ELF-1 (cell line): ENCODE results near the gene PLEKHA4.
"Not testable (repeated sequence)": the region's sequence is repeated elsewhere in the genome, so short reads cannot be mapped to it uniquely, and the experiment has no call there.

Experiments
- DNase-seq: peaks from one replicate; pipeline ENCODE4 v3.0.0-alpha.2; 2016; ENCODE audit warnings: low read depth, low spot score

The PLEKHA4 gene

DNA sequence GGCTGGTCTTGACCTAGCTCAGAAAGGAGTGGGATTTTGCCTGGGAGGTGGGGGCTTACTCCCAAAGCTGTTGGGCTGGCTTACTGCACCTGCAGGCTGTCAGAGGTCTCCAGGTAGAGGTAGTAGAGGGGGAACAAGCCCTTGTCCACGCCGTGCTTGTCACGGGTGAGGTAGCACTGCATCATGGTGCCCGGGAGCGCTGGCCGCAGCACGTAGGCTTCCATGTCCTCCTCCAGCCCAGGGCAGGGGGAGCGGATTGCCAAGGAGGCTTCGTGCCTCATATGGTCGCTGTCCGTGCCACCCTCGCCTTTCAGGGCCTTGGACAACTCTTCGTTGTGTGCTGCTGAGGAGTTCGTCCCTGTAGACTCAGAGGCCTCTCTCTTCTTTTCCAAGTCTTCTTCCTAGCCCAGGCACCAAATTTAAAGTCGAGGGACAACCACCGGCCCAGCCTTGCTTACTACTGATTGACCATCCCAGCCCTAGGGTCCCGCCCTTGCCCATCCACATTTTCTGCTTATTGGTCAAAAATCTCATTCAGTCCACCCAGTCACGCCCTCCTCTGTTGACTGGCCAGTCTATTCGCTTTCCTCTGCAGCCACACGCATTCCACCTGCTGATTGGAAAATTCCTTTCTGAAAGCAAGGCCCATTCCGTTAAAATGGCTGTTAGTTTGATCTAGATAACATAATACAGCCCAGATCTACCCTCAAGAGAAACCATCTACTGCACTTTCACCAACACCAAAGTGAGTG lies 19.6 kb upstream of the PLEKHA4 start:
- peak; percentile 67 for DNase-seq

DNA sequence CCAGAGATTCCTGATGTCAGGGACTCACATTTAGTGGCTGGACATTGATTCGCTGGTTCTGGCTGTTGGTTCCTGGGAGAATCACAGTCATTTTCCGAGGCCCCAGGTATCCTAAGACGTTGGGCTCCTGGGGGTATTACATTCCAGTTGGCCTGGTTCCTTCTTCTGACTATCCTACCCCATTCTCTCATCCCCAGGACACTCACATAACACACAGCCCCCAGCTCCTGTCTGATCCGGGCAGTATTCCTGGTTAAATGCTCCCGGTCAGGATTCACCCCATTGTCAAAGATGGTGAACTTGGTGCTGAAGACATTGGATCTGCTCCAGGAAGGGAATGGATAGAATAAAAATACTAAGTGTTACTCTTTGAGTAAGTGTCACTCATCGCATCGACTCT lies 15.3 kb upstream of the PLEKHA4 start:
- DNase-seq: no peak

GRCh38 chr19:48881741-48882657 lies 13.6 kb upstream of the PLEKHA4 start:
- DNase-seq: peak; percentile 89

DNA sequence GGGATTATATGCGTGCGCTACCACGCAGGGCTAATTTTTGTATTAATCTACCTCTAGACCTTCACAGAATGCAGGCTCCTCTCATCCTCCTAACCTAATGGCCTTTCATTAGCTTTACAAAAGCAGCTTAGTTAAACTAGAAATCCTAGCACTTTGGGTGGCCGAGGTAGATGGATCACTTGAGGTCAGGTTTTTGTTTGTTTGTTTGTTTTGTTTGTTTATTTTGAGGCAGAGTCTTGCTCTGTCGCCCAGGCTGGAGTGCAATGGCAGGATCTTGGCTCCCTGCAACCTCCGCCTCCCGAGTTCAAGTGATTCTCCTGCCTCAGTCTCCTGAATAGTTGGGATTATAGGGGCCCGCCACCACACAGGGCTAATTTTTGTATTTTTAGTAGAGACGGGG lies 11.3 kb upstream of the PLEKHA4 start:
- DNase-seq: not testable (repeated sequence)

DNA sequence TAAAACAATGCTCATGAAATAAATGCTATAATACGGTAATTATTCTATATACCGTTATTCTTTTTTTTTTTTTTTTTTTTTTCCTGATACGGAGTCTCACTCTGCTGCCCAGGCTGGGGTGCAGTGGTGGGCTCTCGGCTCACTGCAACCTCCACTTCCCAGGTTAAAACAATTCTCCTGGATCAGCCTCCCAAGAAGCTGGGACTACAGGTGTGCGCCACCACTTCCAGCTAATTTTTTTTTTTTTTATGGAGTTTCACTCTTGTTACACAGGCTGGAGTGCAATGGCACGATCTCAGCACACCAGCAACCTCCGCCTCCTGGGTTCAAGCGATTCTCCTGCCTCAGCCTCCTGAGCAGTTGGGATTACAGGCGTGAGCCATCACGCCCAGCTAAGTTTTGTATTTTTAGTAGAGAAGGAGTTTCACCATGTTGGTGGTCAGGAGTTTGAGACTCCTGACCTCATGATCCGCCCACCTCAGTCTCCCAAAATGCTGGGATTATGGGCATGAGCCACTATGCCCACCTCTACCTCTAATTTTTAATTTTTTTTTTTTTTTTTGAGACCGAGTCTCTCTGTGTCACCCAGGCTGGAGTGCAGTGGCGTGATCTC lies 10.7 kb upstream of the PLEKHA4 start:
- no peak for DNase-seq

GRCh38 chr19:48878196-48879024 lies 10.0 kb upstream of the PLEKHA4 start:
- peak; percentile 60 for DNase-seq

DNA sequence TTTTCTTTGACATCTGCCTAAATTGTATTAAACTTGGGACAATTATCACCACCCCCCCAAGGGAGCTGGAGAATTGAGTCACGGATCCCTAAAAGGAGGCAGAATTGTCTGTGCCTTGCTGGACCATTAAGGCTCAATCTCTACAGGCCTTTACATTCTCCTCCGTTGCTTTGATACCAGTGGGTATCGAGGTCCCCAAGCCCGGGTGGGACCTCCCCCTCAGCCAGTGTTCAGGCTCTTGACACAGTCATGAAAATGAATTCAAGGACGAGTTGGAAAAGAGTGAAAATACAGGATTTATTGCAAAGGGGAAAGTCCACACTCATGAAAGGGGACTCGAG lies 9.4 kb upstream of the PLEKHA4 start:
- DNase-seq: no peak

DNA sequence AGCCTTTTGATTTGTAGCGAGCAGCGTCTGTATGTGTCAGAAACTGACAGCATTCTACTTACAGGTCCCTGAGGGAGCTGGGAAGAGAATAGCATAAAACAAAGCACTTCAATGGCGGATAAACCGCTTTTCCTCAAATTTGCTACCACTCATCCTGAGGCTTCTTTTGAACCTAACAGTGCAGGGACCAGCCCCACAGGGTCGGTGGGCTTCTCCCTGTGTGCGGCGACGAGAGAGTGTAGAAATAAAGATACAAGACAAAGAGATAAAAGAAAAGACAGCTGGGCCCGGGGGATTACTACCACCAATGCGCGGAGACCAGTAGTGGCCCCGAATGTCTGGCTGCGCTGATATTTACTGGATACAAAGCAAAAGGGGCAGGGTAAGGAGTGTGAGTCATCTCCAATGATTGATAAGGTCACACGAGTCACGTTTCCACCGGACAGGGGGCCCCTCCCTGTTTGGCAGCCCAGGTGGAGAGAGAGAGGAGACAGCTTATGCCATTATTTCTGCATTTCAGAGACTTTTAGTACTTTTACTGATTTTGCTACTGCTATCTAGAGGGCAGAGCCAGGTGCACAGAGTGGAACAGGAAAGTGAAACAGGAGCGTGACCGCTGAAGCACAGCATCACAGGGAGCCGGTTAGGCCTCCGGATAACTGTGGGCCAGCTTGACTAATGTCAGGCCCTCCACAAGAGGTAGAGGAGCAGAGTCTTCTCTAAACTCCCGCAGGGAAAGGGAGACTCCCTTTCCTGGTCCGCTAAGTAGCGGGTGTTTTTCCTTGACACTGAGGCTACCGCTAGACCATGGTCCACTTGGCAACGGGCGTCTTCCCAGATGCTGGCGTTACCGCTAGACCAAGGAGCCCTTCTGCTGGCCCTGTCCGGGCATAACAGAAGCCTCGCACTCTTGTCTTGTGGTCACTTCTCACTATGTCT lies 7.9 kb upstream of the PLEKHA4 start:
- DNase-seq: peak; percentile 47

GRCh38 chr19:48874303-48875135 lies 6.1 kb upstream of the PLEKHA4 start:
- no peak for DNase-seq

- no peak for DNase-seq
These were observed 5.3 kb upstream of the PLEKHA4 start for GRCh38 chr19:48873476-48874302.

DNA sequence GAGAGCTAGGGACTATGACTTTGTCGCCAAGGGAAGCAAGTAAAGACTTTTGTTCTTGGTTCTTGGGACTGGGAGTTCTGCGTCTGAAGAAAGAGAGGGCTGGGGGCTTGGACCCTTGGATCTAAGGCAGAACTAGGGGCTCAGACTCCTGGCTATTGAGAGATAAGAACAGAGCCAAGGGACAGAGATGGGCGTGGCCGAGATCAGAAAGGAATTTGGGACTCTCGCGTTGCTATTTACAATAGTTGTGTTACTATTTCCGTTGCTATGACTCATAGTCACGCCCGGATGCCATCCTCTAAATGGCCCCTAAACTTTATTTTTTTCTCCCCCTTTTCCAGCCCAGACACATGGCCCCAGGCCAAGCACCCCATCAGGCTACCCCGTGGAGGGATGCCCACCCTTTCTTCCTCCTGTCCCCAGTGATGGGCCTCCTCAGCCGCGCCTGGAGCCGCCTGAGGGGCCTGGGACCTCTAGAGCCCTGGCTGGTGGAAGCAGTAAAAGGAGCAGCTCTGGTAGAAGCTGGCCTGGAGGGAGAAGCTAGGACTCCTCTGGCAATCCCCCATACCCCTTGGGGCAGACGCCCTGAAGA lies 4.6 kb upstream of the PLEKHA4 start:
- DNase-seq: peak; percentile 92

DNA sequence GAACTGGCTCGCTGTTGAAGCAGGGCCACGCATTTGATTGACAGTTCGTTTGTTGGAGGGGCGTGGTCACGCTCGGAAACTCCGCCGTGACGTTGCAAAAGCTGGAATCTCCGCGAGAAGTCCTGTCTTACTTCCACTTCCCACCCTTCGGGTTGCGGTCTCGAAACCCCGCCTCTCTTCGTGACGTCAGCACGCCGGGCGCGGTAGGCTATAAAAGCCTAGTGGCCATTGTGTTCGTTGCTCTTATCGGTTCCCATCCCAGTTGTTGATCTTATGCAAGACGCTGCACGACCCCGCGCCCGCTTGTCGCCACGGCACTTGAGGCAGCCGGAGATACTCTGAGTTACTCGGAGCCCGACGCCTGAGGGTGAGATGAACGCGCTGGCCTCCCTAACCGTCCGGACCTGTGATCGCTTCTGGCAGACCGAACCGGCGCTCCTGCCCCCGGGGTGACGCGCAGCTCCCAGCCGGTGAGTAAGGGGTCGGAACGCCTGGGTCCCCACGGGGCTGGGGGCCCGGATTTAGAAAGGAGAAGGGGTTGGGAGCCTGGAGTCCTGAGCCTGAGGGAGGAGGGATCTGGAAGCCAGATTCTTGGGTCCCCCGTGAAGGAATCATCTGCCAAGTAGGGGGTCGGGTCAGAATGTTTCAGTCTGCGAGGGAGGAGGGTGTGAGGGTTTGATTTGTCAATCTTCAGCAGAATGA lies 3.9 kb upstream of the PLEKHA4 start, which contains the start of gene PPP1R15A:
PPP1R15A (plus strand) TSS at position 240 of the 702 bp plus-strand sequence. CDS start 813 bp downstream, outside the sequence.
- peak; percentile 100 for DNase-seq

DNA sequence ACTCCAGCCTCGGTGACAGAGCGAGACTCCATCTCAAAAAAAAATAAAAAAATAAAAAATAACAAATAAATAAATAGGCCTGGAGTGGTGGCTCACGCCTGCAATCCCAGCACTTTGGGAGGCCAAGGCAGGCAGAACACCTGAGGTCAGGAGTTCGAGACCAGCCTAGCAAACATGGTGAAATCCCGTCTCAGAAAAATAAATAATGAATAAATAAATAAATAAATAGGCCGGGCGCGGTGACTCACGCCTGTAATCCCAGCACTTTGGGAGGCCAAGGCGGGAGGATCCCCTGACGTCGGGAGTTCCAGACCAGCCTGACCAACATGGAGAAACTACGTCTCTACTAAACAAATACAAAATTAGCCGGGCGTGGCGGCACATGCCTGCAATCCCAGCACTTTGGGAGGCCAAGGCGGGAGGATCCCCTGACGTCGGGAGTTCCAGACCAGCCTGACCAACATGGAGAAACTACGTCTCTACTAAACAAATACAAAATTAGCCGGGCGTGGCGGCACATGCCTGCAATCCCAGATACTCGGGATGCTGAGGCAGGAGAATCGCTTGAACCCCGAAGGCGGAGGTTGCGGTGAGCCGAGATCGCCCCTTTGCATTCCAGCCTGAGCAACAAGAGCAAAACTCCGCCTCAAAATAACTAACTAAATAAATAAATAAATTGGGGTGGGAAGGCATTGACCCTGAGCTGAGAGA lies 3.2 kb upstream of the PLEKHA4 start:
- not testable (repeated sequence) for DNase-seq

DNA sequence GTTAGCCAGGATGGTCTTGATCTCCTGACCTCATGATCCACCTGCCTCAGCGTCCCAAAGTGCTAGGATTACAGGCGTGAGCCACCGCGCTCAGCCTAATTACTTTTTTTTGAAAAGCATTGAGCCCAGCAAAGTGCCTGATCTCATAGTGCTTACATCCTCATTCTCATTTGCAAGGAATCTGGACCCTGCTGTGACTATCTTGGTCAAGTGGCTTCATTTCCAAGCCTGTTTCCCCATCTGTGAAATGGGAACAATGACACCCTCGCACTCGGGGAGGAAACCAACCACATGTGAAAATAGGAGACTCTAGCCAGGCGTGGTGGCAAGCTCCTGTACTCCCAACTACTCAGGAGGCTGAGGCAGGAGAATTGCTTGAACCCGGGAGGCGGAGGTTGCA lies 1.6 kb upstream of the PLEKHA4 start:
- no peak for DNase-seq

GRCh38 chr19:48867746-48868113 lies 687 bp downstream of the PLEKHA4 start:
- DNase-seq: no peak

DNA sequence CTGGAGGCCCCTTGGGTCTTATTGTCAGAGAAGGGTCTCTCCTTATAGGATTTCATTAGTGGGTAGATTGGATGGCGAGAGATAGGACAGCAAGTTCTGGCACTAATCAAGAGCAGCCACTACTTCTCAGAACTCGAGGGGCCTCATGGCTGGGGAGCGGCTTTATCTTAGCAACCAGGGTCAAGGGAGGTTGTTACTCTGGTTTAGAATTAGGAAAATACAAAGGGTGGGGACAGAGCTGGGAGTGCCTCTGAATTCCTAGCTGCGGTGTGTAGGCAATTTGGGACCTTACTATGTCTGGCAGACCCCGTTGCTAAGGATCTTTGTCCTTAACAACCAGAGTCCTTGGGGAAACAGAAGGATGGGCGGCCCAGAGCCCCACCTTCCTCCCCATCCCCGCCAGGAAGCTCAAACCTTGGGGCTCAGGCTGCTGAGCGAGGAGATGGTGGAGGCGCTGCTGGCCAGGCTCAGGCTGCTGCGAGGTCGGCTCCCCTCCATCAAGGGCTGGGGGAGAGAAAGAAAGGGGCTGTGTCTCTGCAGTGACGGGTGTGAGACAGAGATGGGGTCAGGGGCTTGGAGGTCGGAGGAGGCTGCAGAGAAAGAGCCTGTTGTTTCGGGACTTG lies 1.2 kb downstream of the PLEKHA4 start:
- no peak for DNase-seq
